NCI-H524 treated with DMSO at 0.1 percent for 48 hours (cell line): ENCODE measurements around the gene TMEM50B.
"Not testable (repeated sequence)": the region's sequence is repeated elsewhere in the genome, so short reads cannot be mapped to it uniquely, and the experiment has no call there.

Experiments
- DNase-seq: peaks from one replicate; lab custom pipeline; 2025; lab: John Stamatoyannopoulos, UW

TMEM50B gene

GRCh38 chr21:33479679-33480480 is at the start of gene TMEM50B:
TSS of gene TMEM50B (minus strand) at chr21:33479974. CDS start at chr21:33468885, 11,089 bp downstream.
- peak; percentile 73 for DNase-seq

GRCh38 chr21:33522953-33523349 is 43.2 kb upstream of the TMEM50B start:
- DNase-seq: no peak

- no peak for DNase-seq
Measured at GRCh38 chr21:33522297-33522952, 42.7 kb upstream of the TMEM50B start.

DNA sequence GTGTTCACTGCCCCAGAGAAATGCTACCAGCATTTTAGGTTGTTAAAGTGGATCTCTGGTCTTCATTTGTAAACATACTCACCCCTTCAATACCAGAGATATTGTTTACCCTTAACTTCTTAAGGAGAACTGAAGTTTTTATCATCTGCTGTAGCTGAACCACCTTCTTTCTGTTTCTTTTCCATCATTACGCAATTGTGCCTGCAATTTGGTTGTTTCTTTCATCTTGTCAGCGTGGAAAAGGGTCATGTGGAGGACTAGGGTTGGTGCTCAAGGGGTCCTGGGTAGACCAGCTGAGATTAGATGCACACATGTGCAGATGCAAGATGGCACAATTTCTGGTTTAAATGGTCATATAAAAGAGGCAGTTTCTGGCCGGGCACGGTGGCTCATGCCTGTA is 39.1 kb upstream of the TMEM50B start:
- DNase-seq: no peak

- DNase-seq: no peak
Measured at GRCh38 chr21:33514229-33514628, 34.5 kb upstream of the TMEM50B start.

- no peak for DNase-seq
Measured at GRCh38 chr21:33512481-33512880, 32.7 kb upstream of the TMEM50B start.

DNA sequence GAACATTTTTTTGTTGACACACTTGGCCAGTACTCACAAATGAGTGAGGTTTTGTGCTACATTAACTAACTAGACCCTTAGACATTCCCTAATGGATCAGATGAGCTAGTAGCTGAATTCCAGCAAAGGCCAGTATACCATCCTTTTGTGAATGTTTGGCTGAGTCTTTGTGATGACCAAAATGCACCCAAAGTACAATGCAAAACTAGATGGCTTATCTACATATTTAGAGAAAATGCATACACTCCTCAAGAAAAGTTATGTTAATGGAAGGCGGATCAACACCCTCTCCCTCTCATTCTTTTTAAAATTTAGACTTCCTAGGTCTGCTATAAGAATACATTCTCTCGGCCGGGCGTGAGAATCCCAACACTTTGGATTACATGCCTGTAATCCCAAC is 31.9 kb upstream of the TMEM50B start:
- no peak for DNase-seq

DNA sequence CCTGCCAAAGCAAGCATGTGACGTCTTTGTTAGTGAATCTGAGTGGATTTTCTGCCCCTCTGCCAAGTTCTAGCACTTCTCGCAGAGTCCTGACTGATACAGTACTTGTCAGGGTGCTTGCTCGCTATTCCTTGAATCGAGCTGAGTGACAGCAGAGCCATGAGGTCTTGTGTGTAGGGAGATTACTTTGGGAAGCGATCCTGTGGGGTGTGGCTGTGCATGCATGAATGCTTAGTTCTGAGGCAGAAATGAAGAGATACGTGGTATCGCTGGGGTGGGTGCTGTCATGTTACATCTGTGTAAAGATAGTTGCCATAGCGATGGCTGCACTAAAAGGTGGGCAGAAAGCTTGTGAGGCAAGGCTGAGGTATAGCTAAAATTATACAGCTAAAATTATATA is 31.1 kb upstream of the TMEM50B start:
- DNase-seq: no peak

- not testable (repeated sequence) for DNase-seq
Measured at GRCh38 chr21:33507003-33507402, 27.2 kb upstream of the TMEM50B start.

DNA sequence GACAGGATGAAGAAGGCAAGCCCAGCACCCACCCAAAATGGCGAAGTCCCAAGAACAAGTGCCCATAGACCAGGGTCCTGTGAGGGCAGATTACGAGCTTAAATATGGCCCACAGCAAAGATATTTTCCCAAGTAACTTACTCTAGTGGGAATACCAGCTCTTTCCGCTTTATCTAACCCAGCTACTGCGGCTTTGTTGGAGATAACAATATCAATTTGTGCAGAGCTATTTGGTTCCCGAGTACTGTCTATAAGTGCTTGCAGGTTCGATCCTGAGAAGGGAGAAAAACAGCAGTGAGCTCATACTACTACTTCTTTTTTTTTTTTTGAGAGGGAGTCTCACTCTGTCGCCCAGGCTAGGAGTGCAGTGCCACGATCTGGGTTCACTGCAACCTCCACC is 26.1 kb upstream of the TMEM50B start:
- no peak for DNase-seq

- DNase-seq: no peak
Measured at GRCh38 chr21:33496345-33496744, 16.6 kb upstream of the TMEM50B start.

- DNase-seq: no peak
Measured at GRCh38 chr21:33495743-33496142, 16.0 kb upstream of the TMEM50B start.

- DNase-seq: no peak
Measured at GRCh38 chr21:33493756-33494155, 14.0 kb upstream of the TMEM50B start.

DNA sequence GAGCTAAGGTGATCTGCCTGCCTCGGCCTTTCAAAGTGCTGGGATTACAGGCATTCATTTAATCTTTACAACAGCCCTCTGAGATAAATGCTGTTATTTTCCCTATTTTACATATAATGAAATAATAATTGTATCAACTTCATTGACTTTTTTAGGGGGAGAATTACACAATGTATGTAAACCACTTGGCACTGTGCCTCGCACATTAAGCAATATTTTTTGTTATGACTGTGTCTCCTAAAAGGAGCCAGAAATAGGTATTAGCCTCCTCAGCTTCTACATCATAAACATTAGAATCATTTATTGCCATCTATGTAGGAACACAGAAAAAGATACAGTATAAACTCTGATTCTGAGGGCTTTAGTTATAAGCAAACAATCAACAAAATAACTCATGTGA is 12.8 kb upstream of the TMEM50B start:
- no peak for DNase-seq

DNA sequence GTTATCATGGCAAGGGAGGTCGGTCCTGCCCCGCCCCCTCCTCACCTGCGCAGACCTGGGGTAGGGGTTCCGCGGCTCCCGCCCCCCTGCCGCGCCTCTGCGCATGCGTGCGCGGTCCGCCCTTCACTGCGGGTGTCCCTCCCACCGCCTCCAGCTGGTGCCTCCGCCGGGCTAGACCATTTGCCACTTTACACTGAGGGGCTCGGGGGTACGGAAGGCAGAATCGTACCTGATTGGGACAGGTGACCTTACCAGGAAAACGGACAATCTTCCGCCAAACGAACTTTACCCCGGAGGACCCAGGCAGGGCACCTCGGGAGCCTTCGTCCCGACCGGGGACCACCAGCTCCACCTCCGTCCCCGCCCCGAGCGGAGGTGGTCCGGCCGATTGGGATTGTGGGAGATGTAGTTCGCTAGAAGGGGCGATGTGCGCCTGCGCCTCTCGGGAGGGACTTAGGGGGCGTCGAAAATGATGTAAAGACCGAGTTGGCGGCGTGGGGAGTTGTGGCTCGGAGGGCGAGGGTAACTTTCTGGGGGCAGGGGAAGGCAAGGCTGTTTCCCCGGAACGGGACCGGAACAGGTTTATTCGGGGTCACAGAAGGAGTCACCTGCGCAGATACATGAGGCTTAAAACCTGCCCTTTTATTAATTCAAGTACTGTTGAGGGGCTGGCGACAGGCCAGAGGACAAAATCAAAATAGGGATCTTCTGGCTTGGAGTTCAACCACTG is 11.8 kb upstream of the TMEM50B start, which contains the start of gene DNAJC28:
TSS of gene DNAJC28 (minus strand) at position 344 of the 730 bp plus-strand sequence. CDS start 2,323 bp downstream, outside the sequence.
- peak; percentile 84 for DNase-seq

DNA sequence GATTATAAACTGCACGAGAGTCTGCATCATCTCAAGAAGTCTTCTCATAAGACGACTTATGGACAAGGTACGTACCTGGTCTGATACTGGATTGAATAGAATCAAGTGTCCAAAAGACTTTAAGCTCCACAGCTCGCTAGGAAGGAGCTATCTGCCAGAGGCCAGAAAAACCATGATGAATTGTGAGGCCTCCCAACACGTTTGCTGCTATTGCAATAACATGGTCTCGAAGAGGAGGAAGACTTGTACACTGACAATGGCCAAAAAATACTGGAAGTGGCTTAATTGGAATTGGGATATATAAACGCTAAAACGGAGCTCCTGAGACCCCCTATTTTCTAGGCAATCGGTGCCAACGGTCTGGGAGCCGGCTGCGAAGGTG is 11.2 kb upstream of the TMEM50B start:
- no peak for DNase-seq

DNA sequence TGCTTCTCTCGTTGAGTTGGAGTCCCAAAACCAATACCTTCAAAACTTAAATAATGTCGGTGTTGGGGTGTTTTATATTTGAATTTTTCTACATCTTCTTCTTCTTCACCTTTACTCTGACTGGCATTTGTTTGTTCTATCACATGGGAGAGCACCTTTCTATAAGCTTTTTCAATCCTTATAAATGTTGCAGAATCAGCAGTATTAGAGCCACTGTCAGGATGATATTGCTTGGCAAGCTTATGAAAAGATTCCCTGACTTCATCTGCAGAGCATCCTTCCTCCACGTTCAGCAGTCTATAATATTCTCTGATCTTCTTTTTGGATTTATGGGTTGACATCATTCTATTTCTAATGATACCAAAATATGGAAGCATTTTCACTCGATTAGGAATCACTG is 9.2 kb upstream of the TMEM50B start:
- no peak for DNase-seq

GRCh38 chr21:33487996-33488395 is 8.2 kb upstream of the TMEM50B start:
- no peak for DNase-seq

DNA sequence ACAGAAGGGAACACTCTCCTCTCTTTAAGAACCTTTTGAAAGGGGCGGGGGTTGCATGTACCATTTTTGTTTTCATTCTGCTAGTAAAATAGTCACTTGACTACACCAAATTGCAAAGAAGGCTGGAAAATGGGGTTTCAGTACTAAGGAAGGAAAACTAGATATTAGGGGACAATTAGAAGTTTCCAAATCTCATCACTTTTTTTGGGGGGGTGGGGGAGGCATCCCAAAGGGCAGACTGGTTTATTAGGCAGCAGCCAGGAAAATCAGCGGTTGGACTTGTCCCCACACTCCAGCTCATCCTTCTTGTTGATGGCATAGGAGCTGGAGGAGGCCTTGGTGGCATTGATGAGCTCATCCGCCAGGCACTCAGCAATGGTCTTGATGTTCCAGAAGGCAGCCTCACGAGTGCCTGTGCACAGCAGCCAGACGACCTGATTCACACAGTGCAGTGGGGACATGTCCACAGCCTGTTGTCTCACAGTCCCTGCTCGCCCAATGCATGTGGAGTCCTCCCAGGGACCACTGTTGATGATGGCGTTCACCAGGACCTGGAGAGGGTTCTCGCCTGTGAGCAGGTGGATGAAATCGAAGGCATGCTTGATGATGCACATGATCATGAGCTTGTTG is 1.7 kb upstream of the TMEM50B start:
- DNase-seq: no peak

DNA sequence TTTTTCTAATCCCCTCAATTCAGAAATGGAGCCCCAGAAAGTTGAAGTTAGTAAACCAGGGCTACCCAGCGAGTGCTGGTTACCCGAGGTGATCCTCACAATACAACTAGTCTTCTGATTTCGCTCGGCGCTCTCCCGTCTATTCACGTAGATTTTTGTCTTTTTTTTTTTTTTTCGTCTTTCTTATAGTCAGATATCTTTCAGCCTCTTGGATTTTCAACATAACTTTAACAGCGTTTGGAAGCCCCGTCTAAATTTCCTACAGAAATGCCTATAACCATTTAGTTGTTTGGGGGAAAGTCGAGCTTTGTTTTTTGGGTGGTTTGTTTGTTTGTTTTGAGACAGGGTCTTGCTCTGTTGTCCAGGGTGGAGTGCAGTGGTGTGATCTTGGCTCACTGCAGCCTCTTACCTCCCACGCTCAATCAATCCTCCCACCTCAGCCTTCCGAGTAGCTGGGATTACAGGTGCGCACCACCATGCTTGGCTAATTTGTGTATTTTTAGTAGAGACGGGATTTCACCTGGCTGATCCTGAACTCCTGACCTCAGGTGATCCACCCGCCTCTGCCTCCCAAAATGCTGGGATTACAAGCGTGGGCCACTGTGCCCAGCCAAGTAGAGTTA is 818 bp upstream of the TMEM50B start:
- DNase-seq: no peak

DNA sequence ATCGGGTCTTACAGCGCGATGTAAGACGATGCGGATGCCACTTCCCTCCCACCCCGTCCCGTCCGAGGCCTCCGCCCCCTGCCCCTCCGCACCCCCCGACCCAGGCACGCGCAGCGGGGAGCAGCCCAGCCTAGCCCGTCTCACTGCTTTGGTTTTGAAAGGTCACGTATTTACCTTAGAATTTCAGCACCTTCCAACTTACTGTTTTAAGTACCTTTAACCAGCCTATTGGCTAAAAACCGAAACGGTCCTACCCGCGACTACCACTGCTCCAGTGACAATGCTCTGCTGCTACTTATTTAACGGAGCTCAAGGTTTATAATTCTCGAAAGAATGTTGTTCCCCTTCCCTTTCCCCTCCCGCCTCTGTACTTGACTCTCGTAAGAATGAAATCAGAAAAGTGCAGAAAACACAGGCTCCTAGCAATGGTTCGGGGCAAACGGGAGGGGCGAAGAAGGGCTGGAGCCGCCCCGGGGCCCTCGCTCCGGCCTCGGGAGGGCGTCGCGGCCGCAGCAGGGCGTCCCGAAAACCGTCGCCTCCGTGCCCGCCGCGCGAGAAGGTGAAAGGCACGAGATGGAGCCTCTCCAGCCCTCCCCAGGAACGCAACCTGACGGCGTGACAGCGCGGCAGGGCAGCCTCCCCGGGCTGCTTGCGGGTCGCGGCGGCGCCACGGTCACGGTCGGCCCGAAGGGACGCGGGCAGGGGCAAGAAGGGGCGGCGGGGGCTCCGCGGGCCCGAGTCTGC is 667 bp downstream of the TMEM50B start:
- DNase-seq: no peak
